Measurements from ENCODE around the gene CSNK1A1.
"Not testable (repeated sequence)": the region's sequence is repeated elsewhere in the genome, so short reads cannot be mapped to it uniquely, and the experiment has no call there.

The CSNK1A1 gene

GRCh38 chr5:149466457-149466972, 84.7 kb downstream of the CSNK1A1 start:
- H3K9me2 ChIP-seq (replicated peaks; ENCODE audit: low read depth, low read length), result no peaks in the 10 kb centered on the region
- H2AFZ ChIP-seq (ENCODE audit: low read length), result no peak overlapping the region
- no peaks in the 10 kb centered on the region for H3F3A ChIP-seq (ENCODE audit: low read depth)
- no peak overlapping the region for H3K4me3 ChIP-seq (ENCODE audit: low read length, poor library complexity, severe bottlenecking)
- no peaks in the 10 kb centered on the region for H3K79me2 ChIP-seq (ENCODE audit: insufficient read depth, low read length)
- H3K36me3 ChIP-seq (ENCODE audit: insufficient read depth, low read length), result no peaks in the 10 kb centered on the region
- no peak for TF ChIP-seq CTCF (conservative IDR thresholded peaks at IDR 0.05; ENCODE audit: low read length)
- no peak for TF ChIP-seq EZH2phosphoT487 (IDR thresholded peaks at IDR 0.05; ENCODE audit: borderline replicate concordance)
- no peaks in the 10 kb centered on the region for H3K4me1 ChIP-seq (ENCODE audit: insufficient read depth, low read length, poor library complexity, severe bottlenecking)
- H3K9me3 ChIP-seq (ENCODE audit: insufficient read depth, low read depth, low read length), result no peaks in the 10 kb centered on the region
- no peaks in the 10 kb centered on the region for H4K20me1 ChIP-seq (ENCODE audit: insufficient read depth, low read length, poor library complexity, severe bottlenecking)
- no peak overlapping the region for H3K4me2 ChIP-seq (ENCODE audit: low read depth, low read length, poor library complexity, severe bottlenecking)
- H3K9ac ChIP-seq (ENCODE audit: low read depth, low read length, poor library complexity, severe bottlenecking), result no peak overlapping the region
- no peaks in the 10 kb centered on the region for H3K27me3 ChIP-seq (ENCODE audit: insufficient read depth, low read length, poor library complexity, severe bottlenecking)

GRCh38 chr5:149464796-149465489, 86.3 kb downstream of the CSNK1A1 start:
- no peaks in the 10 kb centered on the region for H3K4me1 ChIP-seq (ENCODE audit: insufficient read depth, low read length, poor library complexity, severe bottlenecking)
- no peaks in the 10 kb centered on the region for H3K36me3 ChIP-seq (ENCODE audit: insufficient read depth, low read length)
- no peaks in the 10 kb centered on the region for H3K9me3 ChIP-seq (ENCODE audit: insufficient read depth, low read depth, low read length)
- no peaks in the 10 kb centered on the region for H4K20me1 ChIP-seq (ENCODE audit: insufficient read depth, low read length, poor library complexity, severe bottlenecking)
- H2AFZ ChIP-seq (ENCODE audit: low read length), result peak overlapping the region; percentile 23
- H3K4me2 ChIP-seq (ENCODE audit: low read depth, low read length, poor library complexity, severe bottlenecking), result no peak overlapping the region
- no peak overlapping the region for H3K9ac ChIP-seq (ENCODE audit: low read depth, low read length, poor library complexity, severe bottlenecking)
- no peaks in the 10 kb centered on the region for H3F3A ChIP-seq (ENCODE audit: low read depth)
- H3K9me2 ChIP-seq (replicated peaks; ENCODE audit: low read depth, low read length), result no peaks in the 10 kb centered on the region
- TF ChIP-seq CTCF (conservative IDR thresholded peaks at IDR 0.05; ENCODE audit: low read length) (no peak), EZH2phosphoT487 (IDR thresholded peaks at IDR 0.05; ENCODE audit: borderline replicate concordance) (no peak)
- no peaks in the 10 kb centered on the region for H3K27me3 ChIP-seq (ENCODE audit: insufficient read depth, low read length, poor library complexity, severe bottlenecking)
- H3K79me2 ChIP-seq (ENCODE audit: insufficient read depth, low read length), result no peaks in the 10 kb centered on the region
- no peak overlapping the region for H3K4me3 ChIP-seq (ENCODE audit: low read length, poor library complexity, severe bottlenecking)

DNA sequence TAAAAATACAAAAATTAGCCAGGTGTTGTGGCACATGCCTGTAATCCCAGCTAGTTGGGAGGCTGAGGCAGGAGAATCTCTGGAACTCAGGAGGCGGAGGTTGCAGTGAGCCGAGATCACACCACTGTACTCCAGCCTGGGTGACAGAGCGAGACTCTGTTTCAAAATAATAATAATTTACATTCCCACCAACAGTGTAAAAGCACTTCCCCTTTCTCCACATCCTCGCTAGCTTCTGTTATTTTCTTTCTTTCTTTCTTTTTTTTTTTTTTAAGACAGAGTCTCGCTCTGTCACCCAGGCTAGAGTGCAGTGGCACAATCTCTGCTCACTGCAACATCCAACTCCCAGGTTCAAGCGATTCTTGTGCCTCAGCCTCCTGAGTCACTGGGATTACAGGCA, 89.3 kb downstream of the CSNK1A1 start:
- not testable (repeated sequence) for H3K79me2 ChIP-seq (ENCODE audit: insufficient read depth, low read length); H4K20me1 ChIP-seq (ENCODE audit: insufficient read depth, low read length, poor library complexity, severe bottlenecking); H3F3A ChIP-seq (ENCODE audit: low read depth); H3K4me2 ChIP-seq (ENCODE audit: low read depth, low read length, poor library complexity, severe bottlenecking); H3K27me3 ChIP-seq (ENCODE audit: insufficient read depth, low read length, poor library complexity, severe bottlenecking); H3K4me1 ChIP-seq (ENCODE audit: insufficient read depth, low read length, poor library complexity, severe bottlenecking); H3K36me3 ChIP-seq (ENCODE audit: insufficient read depth, low read length); H3K9ac ChIP-seq (ENCODE audit: low read depth, low read length, poor library complexity, severe bottlenecking); H3K4me3 ChIP-seq (ENCODE audit: low read length, poor library complexity, severe bottlenecking); H2AFZ ChIP-seq (ENCODE audit: low read length); H3K9me2 ChIP-seq (replicated peaks; ENCODE audit: low read depth, low read length); H3K9me3 ChIP-seq (ENCODE audit: insufficient read depth, low read depth, low read length)

- no peak overlapping the region for H2AFZ ChIP-seq (ENCODE audit: low read length)
- H3K9me3 ChIP-seq (ENCODE audit: insufficient read depth, low read depth, low read length), result no peaks in the 10 kb centered on the region
- H3K9ac ChIP-seq (ENCODE audit: low read depth, low read length, poor library complexity, severe bottlenecking), result no peak overlapping the region
- no peak overlapping the region for H3K4me2 ChIP-seq (ENCODE audit: low read depth, low read length, poor library complexity, severe bottlenecking)
- no peaks in the 10 kb centered on the region for H3K9me2 ChIP-seq (replicated peaks; ENCODE audit: low read depth, low read length)
- no peak overlapping the region for H3K4me3 ChIP-seq (ENCODE audit: low read length, poor library complexity, severe bottlenecking)
- H3K36me3 ChIP-seq (ENCODE audit: insufficient read depth, low read length), result no peaks in the 10 kb centered on the region
- H4K20me1 ChIP-seq (ENCODE audit: insufficient read depth, low read length, poor library complexity, severe bottlenecking), result no peaks in the 10 kb centered on the region
- no peaks in the 10 kb centered on the region for H3K27me3 ChIP-seq (ENCODE audit: insufficient read depth, low read length, poor library complexity, severe bottlenecking)
- no peaks in the 10 kb centered on the region for H3F3A ChIP-seq (ENCODE audit: low read depth)
- no peaks in the 10 kb centered on the region for H3K79me2 ChIP-seq (ENCODE audit: insufficient read depth, low read length)
- peaks cover 8% of the 10 kb centered on the region for H3K4me1 ChIP-seq (ENCODE audit: insufficient read depth, low read length, poor library complexity, severe bottlenecking)
- TF ChIP-seq CTCF (conservative IDR thresholded peaks at IDR 0.05; ENCODE audit: low read length) (no peak), EZH2phosphoT487 (IDR thresholded peaks at IDR 0.05; ENCODE audit: borderline replicate concordance) (no peak)
These were observed 91.3 kb downstream of the CSNK1A1 start for GRCh38 chr5:149459891-149460290.

Data from Loucy (cell line).